ENCODE data around the gene CEP126.
"Not testable (repeated sequence)": the region's sequence is repeated elsewhere in the genome, so short reads cannot be mapped to it uniquely, and the experiment has no call there.

CEP126 gene

DNA sequence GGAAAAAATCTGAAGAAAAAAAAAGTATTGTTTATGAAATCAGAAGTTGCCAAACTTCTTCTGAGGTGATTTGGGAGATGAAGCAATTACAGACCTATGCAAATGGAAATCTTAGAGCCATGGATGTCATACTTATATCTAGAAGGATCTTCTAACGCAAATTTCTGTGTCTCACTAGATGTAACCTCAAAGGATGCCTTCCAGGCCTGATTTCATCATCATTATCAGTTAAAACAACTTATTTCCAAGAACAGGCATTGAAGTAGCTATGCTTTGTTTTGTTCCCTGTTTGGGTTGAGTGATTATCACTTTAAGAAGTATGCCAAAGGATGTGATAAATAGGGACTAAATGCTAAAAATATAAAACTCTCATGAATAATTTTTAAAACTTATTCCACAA is 45.4 kb downstream of the CEP126 start:
- H3K4me3 ChIP-seq (ENCODE audit: low read depth, low read length) = no peak overlapping the region
- no peak for DNase-seq (ENCODE audit: low read depth)
- no peak for TF ChIP-seq CTCF (IDR thresholded peaks at IDR 0.05; ENCODE audit: low read depth, low read length)
- no peak for TF ChIP-seq MYC (IDR thresholded peaks at IDR 0.05; ENCODE audit: low read depth, low read length)
- TF ChIP-seq MAX (IDR thresholded peaks at IDR 0.05; ENCODE audit: low read depth, low read length) = no peak
- TF ChIP-seq POLR2A (IDR thresholded peaks at IDR 0.05; ENCODE audit: extremely low read depth, insufficient read length) = no peak

GRCh38 chr11:101964200-101964599 is 49.4 kb downstream of the CEP126 start:
- not testable (repeated sequence) for H3K4me3 ChIP-seq (ENCODE audit: low read depth, low read length); DNase-seq (ENCODE audit: low read depth)

DNA sequence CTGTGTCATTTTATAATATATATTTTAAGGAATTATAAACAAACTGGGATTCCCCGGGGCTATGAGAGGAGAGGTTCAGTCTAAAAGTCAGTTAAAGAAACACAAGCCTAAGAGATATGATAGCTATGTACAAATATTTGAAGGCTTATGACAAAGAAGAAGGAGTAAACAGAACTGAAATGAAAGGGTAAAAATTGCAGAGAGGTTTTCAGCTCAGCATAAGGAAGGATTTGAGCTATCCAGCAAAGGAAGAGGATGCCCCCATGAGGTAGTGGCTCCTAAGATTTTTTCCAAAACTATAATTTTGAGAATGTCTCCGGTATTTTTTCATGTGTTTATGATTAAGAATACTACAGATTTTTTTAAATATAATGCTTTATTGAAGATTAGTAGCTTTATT is 59.4 kb downstream of the CEP126 start:
- H3K4me3 ChIP-seq (ENCODE audit: low read depth, low read length) = no peak overlapping the region
- DNase-seq (ENCODE audit: low read depth) = no peak
- TF ChIP-seq MAX (IDR thresholded peaks at IDR 0.05; ENCODE audit: low read depth, low read length) (no peak), CTCF (IDR thresholded peaks at IDR 0.05; ENCODE audit: low read depth, low read length) (no peak), MYC (IDR thresholded peaks at IDR 0.05; ENCODE audit: low read depth, low read length) (no peak), POLR2A (IDR thresholded peaks at IDR 0.05; ENCODE audit: extremely low read depth, insufficient read length) (no peak)

GRCh38 chr11:101974771-101975170 is 60.0 kb downstream of the CEP126 start:
- TF ChIP-seq CTCF (IDR thresholded peaks at IDR 0.05; ENCODE audit: low read depth, low read length) (no peak), MAX (IDR thresholded peaks at IDR 0.05; ENCODE audit: low read depth, low read length) (no peak), MYC (IDR thresholded peaks at IDR 0.05; ENCODE audit: low read depth, low read length) (no peak), POLR2A (IDR thresholded peaks at IDR 0.05; ENCODE audit: extremely low read depth, insufficient read length) (no peak)
- no peak for DNase-seq (ENCODE audit: low read depth)
- H3K4me3 ChIP-seq (ENCODE audit: low read depth, low read length) = no peak overlapping the region

GRCh38 chr11:101975734-101976133 is 60.9 kb downstream of the CEP126 start:
- DNase-seq (ENCODE audit: low read depth) = no peak
- TF ChIP-seq POLR2A (IDR thresholded peaks at IDR 0.05; ENCODE audit: extremely low read depth, insufficient read length) = no peak
- no peak for TF ChIP-seq CTCF (IDR thresholded peaks at IDR 0.05; ENCODE audit: low read depth, low read length)
- TF ChIP-seq MYC (IDR thresholded peaks at IDR 0.05; ENCODE audit: low read depth, low read length) = no peak
- no peak for TF ChIP-seq MAX (IDR thresholded peaks at IDR 0.05; ENCODE audit: low read depth, low read length)
- no peak overlapping the region for H3K4me3 ChIP-seq (ENCODE audit: low read depth, low read length)

DNA sequence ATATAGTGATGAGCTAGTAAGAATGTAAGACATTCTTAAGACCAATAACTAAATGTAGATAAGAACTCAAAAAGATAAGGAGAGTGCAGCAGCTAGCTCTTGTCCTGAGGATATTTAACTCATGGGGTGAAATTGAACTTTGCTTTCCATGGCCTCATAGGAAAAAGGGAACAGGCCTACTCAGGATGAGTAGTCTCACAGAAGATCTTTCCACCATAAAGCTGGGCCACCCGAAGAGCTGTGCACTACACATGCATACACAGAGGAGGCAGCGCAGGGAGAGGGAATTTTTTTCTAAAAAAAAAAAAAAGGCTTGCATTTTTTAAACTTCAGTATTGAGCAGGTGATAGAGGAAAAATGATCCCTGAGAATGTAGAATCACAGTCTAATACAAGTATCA is 72.6 kb downstream of the CEP126 start:
- DNase-seq (ENCODE audit: low read depth) = no peak
- no peak overlapping the region for H3K4me3 ChIP-seq (ENCODE audit: low read depth, low read length)
- TF ChIP-seq MYC (IDR thresholded peaks at IDR 0.05; ENCODE audit: low read depth, low read length) (no peak), POLR2A (IDR thresholded peaks at IDR 0.05; ENCODE audit: extremely low read depth, insufficient read length) (no peak), CTCF (IDR thresholded peaks at IDR 0.05; ENCODE audit: low read depth, low read length) (no peak), MAX (IDR thresholded peaks at IDR 0.05; ENCODE audit: low read depth, low read length) (no peak)
